Inflammatory macrophage treated with lipopolysaccharide for 4 hours (primary cell): Measurements from ENCODE around the gene ALG6.
"Not testable (repeated sequence)": the region's sequence is repeated elsewhere in the genome, so short reads cannot be mapped to it uniquely, and the experiment has no call there.

Experiments
- DNase-seq: peaks from one replicate; pipeline ENCODE4 v3.0.0-alpha.2; 2020

The ALG6 gene

DNA sequence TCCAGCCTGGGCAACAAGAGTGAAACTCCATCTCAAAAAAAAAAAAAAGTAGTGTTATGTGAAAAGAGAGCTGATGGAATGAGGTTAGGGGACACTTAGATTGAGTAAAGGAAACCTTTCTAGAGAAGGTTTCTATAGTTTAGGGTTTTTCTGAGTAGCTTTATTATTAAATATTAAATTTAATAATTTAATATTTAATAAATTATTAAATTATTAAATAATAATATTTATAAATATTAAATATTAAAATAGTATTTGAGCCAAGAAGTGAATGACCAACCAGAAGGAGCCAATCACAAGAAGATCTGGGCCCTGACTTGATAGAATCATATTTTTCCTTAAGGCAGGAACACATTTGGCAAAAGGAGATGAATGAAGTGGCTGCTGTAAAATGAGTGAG, 50.7 kb downstream of the ALG6 start:
- DNase-seq, result no peak

DNA sequence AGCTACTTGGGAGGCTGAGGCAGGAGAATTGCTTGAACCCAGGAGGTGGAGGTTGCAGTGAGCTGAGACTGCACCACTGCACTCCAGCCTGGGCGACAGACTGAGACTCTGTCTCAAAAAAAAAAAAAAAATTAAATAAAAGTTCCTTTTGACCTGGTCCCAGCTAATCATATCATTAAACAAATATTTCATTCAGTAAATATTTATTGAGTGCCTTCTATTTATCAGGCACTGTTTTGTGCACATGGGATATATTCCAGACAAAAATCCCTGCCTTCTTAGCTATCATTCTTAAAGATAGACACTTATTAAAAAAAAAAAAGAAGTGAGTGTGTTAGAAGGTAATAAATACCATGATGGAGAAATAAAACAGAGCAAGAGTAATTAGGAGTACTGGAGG, 53.3 kb downstream of the ALG6 start:
- DNase-seq, result not testable (repeated sequence)

DNA sequence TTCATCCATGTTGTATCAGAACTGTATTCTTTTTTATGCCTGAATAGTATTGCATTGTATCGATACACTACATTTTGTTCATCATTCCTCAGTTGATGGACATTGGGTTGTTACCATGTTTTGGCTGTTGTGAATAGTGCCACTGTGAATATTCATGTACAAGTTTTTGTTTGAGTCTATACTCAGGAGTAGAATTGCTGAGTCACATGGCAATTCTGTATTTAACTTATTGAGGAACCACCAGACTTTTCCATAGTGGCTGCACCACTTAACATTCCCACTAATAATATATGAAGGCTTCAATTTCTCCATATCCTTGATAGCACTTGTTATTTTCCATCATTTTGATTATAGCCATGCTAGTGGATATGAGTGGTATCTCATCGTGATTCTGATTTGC, 56.2 kb downstream of the ALG6 start:
- no peak for DNase-seq

DNA sequence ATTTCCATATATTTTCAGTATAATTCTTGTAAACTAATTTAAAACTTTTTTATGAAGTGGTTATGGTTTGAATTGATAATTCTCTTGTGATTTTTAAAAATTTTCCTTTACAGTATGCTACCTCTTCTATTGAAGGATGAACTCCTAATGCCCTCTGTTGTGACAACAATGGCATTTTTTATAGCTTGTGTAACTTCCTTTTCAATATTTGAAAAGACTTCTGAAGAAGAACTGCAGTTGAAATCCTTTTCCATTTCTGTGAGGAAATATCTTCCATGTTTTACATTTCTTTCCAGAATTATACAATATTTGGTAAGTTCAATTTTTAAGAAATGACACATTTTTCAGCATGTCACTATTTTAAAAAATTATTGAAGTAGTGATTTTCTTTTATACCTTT, 61.4 kb downstream of the ALG6 start:
- DNase-seq, result peak; percentile 57

GRCh38 chr1:63429281-63429680, 61.9 kb downstream of the ALG6 start:
- no peak for DNase-seq

- peak; percentile 47 for DNase-seq
These were observed 67.7 kb downstream of the ALG6 start for GRCh38 chr1:63435161-63435560.

DNA sequence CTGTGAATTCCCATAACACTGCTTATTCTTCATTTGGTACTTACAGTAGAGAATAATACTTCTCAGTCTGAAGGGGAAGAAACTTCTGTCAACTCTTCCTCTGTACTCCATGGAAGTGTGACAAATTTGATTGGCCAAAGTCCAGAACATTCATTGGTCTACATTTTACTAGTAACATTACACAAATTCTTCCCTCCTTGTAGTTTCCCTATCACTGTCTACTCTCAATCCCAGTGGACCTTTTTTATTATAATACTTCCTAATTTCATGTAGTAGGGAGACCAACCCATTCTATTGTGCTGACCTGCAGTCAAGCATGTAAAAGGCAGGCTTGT, 74.7 kb downstream of the ALG6 start:
- DNase-seq, result no peak

DNA sequence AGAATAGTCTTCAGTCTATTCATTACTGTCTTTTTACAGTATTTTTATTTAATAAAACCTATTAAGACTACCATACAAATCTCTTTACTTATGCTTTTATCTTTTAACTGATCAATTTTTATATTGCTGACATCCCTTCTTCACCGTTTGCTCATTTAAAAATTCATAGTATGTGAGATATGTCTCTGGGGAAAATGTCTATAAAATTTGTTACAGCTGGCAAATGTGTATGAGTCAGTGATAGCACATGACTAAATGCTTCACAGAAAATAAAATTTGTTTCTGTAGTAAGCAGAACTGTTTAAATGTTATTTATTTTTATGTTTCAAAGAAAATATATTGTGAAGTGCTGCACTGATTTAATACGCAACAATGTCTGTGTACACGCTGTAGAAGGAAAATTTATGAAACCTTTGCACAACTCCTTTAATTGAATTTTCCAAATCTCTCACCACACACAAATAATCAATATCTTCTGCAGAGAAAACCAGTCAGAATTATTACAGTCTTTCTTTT, 81.4 kb downstream of the ALG6 start:
- no peak for DNase-seq

DNA sequence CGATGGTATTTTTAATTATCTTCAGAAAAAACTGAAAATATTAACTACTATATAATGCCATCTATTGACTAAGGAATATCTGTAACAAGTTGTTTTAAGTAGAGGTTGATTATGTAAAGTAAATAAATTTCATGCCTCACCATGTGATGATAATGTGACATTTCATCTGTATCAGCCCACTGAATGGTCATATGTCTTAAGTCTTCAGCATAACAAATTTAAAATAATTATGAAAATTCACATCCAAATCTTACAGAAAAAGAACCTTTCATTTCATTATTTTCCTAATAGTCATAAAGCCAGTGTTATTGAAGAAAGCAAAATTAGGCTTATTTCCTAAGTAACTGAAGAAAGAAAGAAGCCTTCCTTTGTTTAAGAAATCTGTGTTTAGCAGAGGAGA, 83.0 kb downstream of the ALG6 start:
- DNase-seq, result no peak

DNA sequence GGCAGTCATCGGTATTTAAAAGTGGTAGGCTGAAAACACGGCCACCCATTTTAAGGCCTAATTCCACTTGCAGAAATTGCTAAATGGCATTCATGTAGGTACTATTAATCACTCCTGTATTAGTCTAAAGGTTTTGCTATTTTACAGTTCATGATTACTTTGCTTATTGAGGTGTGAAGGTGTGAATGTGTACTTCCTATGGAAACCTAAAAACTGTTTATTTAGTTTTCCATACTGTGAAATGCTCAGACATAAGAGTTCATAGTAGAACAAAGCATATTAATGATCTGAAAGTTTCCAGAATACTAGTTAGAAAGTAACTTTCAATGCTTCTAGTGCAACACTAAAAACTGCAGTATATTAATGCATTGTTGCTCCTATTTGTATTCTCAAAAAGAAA, 85.8 kb downstream of the ALG6 start:
- no peak for DNase-seq

DNA sequence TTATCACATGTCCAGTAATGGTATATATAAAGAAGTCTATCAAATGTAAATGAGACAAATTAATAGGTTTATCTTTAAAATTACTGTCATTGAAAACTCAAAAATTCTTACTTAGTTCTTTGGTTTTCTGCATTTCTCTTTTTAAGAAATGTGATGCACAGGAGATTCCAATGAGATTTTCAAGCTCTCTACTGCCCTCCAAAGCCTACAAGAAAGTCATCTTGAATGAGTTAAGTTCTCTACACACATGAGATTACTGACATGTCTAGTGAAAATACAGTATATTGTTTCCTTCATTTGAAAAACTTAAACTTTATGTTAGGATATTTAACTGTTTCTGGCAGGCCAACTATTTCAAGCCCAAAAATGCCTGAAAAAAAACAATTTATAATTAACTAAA, 86.8 kb downstream of the ALG6 start:
- peak; percentile 16 for DNase-seq

DNA sequence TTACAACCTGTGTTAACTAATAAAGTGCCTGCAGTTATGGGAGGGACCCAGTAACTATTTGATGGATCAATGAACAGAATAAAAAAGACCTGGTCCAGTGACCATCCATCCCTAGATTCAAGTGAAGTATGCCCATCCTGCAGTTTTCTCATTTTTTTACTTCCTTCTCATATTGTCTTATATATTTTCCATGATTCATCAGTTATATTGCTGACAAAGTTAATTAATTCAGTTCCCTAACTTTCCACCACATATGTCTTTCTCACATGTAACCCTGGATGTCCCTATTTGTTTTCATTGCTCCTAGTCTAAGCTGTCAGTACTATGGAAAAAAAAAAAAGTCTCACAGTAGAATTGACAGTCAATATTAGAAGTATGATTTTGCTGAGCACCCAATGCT, 91.3 kb downstream of the ALG6 start:
- peak; percentile 10 for DNase-seq

- no peak for DNase-seq
These were observed 94.3 kb downstream of the ALG6 start for GRCh38 chr1:63461661-63462230.

DNA sequence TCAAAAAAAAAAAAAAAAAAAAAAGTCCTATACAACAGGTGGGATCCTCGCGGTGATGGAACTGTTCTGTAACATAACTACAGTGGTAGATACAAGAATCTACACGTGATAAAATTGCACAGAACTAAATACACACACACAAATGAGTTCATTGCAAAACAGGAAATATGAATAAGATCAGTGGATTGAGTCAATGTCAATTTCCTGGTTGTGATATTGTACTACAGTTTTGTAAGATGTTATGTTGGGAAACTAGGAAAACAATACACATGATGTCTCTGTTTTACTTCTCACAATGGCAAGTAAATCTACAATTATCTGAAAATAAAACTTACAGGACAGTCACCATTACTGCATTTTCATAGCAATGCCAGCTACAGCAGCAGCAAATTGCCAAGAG, 95.8 kb downstream of the ALG6 start:
- DNase-seq, result peak; percentile 93

DNA sequence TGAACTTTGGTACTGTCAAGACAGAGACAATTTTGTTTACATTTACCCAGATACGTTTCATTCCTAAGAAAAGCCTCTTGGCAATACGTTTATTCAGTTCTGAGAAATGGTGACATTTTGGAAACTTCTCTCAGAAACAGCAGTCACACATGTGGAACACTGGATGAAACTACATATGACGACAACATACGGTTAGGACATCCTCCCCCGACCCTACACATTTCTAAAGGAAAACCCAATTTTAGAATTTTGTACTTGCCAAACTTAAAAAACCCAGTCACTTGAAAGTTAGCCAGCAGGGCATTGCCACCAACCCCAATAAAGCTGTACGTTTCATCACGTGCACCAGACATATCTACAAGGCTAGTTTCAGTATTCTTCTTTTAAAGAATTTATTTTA, 98.8 kb downstream of the ALG6 start:
- peak; percentile 58 for DNase-seq

GRCh38 chr1:63466759-63467158, 99.3 kb downstream of the ALG6 start:
- DNase-seq, result no peak

DNA sequence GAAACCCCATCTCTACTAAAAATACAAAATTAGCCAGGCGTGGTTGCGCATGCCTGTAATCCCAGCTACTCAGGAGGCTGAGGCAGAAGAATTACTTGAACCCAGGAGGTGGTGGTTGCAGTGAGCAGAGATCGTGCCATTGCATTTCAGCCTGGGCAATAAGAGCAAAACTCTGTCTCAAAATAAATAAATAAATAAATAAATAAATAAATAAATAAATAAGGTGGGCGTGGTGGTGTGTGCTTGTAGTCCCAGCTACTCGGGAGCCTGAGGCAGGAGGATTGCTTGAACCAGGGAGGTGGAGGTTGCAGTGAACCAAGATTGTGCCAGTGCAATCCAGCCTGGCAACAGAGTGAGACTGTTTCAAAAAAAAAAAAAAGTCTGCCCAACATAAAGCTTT, 101.3 kb downstream of the ALG6 start:
- DNase-seq, result not testable (repeated sequence)

GRCh38 chr1:63475761-63476160, 108.3 kb downstream of the ALG6 start:
- DNase-seq, result no peak

DNA sequence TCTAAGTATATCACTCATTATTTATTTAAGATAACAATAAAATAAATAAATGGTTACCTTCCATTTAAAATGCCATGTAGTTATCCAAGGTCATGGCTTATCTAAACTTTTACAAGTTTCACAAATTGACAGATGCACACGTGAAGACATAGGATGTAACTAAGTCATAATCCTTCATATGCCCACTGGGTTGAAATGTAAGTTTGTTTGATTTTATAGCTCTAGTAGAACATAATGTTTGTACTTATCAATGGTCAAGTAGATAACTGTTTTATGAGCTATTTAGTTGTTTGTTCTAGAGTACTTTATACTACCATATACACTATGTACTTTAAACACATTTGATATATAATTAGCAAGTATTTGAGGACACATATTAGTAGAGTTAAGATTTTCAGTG, 112.6 kb downstream of the ALG6 start:
- no peak for DNase-seq

GRCh38 chr1:63486629-63487028, 119.2 kb downstream of the ALG6 start:
- DNase-seq, result no peak

DNA sequence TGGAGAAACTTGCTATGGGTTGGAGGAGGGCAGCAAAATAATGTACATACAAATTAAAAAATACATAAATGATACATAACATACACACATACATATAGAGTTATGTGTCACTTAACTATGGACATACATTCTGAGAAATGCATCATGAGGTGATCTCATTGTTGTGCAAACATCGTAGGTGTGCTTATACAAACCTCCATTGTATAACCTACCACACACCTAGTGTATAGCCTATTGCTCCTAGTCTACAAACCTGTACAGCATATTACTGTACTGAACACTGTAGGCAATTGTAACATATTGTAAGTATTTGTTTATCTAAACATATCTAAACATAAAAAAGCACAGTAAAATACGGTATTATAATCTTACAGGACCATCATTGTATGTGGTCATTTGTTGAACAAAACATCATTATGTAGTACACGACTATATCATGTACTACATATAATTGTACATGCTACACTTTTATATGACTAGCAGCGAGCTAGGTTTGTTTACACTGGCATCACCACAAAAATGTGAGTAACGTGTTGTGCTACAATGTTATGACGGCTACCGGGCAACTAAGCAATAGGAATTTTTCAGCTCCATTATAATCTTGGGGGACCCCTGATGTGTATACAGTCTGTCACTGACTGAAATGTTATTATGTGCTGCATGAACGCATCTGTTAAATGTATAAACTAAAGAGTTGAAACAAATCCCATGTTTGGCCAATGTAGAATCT, 120.1 kb downstream of the ALG6 start:
- no peak for DNase-seq
